Stimulated activated CD8-positive, alpha-beta memory T cell treated with anti-CD3 and anti-CD28 coated beads, Interleukin-7, amount 100 ng/mL, for 24 hours (primary cell): ENCODE data around the gene DMRTB1.

Experiments used
- DNase-seq: peaks from one replicate; pipeline ENCODE4 v3.0.0-alpha.2; 2020; ENCODE audit warnings: low read depth

Gene DMRTB1

GRCh38 chr1:53486395-53487026 lies 27.3 kb downstream of the DMRTB1 start:
- no peak for DNase-seq

GRCh38 chr1:53490351-53490750 lies 31.2 kb downstream of the DMRTB1 start:
- DNase-seq = no peak

GRCh38 chr1:53495633-53496345 lies 36.6 kb downstream of the DMRTB1 start:
- no peak for DNase-seq

- DNase-seq = no peak
These were observed 39.4 kb downstream of the DMRTB1 start for GRCh38 chr1:53498555-53499131.

GRCh38 chr1:53499257-53500203 lies 40.3 kb downstream of the DMRTB1 start:
- DNase-seq = no peak

- DNase-seq = no peak
These were observed 41.2 kb downstream of the DMRTB1 start for GRCh38 chr1:53500204-53501064.

GRCh38 chr1:53501065-53502005 lies 42.1 kb downstream of the DMRTB1 start:
- DNase-seq = no peak

- no peak for DNase-seq
These were observed 43.6 kb downstream of the DMRTB1 start for GRCh38 chr1:53502641-53503432.

- DNase-seq = no peak
These were observed 44.4 kb downstream of the DMRTB1 start for GRCh38 chr1:53503433-53504217.

GRCh38 chr1:53504901-53505300 lies 45.7 kb downstream of the DMRTB1 start:
- DNase-seq = no peak

- DNase-seq = no peak
These were observed 46.2 kb downstream of the DMRTB1 start for GRCh38 chr1:53505401-53505800.

- no peak for DNase-seq
These were observed 46.7 kb downstream of the DMRTB1 start for GRCh38 chr1:53505891-53506290.

- DNase-seq = no peak
These were observed 47.3 kb downstream of the DMRTB1 start for GRCh38 chr1:53506355-53507050.

- no peak for DNase-seq
These were observed 48.1 kb downstream of the DMRTB1 start for GRCh38 chr1:53507116-53507820.

- DNase-seq = no peak
These were observed 49.1 kb downstream of the DMRTB1 start for GRCh38 chr1:53508056-53508990.

GRCh38 chr1:53508991-53509666 lies 49.9 kb downstream of the DMRTB1 start:
- no peak for DNase-seq
